ENCODE data around the gene EPOP. TPM values are rescaled to one million over a fixed set of nuclear protein-coding genes. Genes with fewer than 3 reads are reported as not detected.

Gene EPOP
- total and polyA plus RNA-seq, 2 of the 13 experiments (the other 11 are each of a cell fraction or from before 2014, with no cell fraction given) = 14.7 to 37.8 TPM

DNA sequence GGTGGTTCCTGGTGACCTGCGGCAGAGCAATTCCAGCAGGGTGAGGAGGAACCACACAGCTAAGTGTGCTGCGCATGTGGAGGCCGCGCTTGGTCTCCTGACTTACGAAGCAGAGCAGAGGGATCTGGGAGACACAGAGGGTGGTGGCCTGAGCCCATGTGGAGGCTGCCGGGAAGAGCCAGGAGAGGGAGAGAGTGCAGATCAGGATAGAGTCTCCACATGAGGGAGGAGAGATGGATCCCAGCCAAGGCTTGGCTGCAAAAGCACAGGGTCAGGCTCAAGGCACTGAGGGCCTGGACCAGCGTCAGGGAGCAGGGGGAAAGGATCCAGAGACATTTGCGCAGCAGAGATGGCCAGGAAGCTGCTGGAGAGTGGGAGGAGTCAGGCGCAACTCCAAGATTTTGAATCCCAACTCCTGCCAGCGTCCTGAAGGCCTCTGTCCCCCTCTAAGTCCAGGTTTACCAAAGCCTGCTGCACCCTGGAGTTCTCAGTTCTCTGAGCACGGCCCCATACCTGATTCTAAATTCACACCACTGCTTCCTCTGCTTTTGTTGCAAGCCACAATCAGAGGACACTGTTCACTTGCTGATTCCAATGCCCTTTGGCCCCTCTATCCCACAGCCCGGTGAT, 19.1 kb upstream of the EPOP start (continued):
- TF ChIP-seq, protein P1, sequence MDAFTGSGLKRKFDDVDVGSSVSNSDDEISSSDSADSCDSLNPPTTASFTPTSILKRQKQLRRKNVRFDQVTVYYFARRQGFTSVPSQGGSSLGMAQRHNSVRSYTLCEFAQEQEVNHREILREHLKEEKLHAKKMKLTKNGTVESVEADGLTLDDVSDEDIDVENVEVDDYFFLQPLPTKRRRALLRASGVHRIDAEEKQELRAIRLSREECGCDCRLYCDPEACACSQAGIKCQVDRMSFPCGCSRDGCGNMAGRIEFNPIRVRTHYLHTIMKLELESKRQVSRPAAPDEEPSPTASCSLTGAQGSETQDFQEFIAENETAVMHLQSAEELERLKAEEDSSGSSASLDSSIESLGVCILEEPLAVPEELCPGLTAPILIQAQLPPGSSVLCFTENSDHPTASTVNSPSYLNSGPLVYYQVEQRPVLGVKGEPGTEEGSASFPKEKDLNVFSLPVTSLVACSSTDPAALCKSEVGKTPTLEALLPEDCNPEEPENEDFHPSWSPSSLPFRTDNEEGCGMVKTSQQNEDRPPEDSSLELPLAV (CRISPR knock-in tag; conservative IDR thresholded peaks at IDR 0.05; ENCODE audit: low read depth) = no peak
- TF ChIP-seq, protein P2, sequence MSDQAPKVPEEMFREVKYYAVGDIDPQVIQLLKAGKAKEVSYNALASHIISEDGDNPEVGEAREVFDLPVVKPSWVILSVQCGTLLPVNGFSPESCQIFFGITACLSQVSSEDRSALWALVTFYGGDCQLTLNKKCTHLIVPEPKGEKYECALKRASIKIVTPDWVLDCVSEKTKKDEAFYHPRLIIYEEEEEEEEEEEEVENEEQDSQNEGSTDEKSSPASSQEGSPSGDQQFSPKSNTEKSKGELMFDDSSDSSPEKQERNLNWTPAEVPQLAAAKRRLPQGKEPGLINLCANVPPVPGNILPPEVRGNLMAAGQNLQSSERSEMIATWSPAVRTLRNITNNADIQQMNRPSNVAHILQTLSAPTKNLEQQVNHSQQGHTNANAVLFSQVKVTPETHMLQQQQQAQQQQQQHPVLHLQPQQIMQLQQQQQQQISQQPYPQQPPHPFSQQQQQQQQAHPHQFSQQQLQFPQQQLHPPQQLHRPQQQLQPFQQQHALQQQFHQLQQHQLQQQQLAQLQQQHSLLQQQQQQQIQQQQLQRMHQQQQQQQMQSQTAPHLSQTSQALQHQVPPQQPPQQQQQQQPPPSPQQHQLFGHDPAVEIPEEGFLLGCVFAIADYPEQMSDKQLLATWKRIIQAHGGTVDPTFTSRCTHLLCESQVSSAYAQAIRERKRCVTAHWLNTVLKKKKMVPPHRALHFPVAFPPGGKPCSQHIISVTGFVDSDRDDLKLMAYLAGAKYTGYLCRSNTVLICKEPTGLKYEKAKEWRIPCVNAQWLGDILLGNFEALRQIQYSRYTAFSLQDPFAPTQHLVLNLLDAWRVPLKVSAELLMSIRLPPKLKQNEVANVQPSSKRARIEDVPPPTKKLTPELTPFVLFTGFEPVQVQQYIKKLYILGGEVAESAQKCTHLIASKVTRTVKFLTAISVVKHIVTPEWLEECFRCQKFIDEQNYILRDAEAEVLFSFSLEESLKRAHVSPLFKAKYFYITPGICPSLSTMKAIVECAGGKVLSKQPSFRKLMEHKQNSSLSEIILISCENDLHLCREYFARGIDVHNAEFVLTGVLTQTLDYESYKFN (CRISPR knock-in tag; conservative IDR thresholded peaks at IDR 0.05) = 0 out of 2 replicates have a peak, but pooled peaks have one; percentile 36
- no peak for TF ChIP-seq MATR3 (CRISPR knock-in tag; IDR thresholded peaks at IDR 0.05)
- TF ChIP-seq ZZZ3 (CRISPR knock-in tag; IDR thresholded peaks at IDR 0.05; ENCODE audit: borderline replicate concordance) = no peak
- no peak for TF ChIP-seq CENPBD1 (CRISPR knock-in tag; IDR thresholded peaks at IDR 0.05; ENCODE audit: borderline replicate concordance, low read depth)
- TF ChIP-seq ZNF354B (CRISPR knock-in tag; IDR thresholded peaks at IDR 0.05) = no peak
- no peak for TF ChIP-seq PHF21A (CRISPR knock-in tag; IDR thresholded peaks at IDR 0.05)
- no peak for TF ChIP-seq ZNF746 (CRISPR knock-in tag; IDR thresholded peaks at IDR 0.05)
- TF ChIP-seq, protein P3, sequence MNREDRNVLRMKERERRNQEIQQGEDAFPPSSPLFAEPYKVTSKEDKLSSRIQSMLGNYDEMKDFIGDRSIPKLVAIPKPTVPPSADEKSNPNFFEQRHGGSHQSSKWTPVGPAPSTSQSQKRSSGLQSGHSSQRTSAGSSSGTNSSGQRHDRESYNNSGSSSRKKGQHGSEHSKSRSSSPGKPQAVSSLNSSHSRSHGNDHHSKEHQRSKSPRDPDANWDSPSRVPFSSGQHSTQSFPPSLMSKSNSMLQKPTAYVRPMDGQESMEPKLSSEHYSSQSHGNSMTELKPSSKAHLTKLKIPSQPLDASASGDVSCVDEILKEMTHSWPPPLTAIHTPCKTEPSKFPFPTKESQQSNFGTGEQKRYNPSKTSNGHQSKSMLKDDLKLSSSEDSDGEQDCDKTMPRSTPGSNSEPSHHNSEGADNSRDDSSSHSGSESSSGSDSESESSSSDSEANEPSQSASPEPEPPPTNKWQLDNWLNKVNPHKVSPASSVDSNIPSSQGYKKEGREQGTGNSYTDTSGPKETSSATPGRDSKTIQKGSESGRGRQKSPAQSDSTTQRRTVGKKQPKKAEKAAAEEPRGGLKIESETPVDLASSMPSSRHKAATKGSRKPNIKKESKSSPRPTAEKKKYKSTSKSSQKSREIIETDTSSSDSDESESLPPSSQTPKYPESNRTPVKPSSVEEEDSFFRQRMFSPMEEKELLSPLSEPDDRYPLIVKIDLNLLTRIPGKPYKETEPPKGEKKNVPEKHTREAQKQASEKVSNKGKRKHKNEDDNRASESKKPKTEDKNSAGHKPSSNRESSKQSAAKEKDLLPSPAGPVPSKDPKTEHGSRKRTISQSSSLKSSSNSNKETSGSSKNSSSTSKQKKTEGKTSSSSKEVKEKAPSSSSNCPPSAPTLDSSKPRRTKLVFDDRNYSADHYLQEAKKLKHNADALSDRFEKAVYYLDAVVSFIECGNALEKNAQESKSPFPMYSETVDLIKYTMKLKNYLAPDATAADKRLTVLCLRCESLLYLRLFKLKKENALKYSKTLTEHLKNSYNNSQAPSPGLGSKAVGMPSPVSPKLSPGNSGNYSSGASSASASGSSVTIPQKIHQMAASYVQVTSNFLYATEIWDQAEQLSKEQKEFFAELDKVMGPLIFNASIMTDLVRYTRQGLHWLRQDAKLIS (CRISPR knock-in tag; IDR thresholded peaks at IDR 0.05) = no peak
- TF ChIP-seq ZNF34 (CRISPR knock-in tag; IDR thresholded peaks at IDR 0.05; ENCODE audit: borderline replicate concordance) = no peak
- TF ChIP-seq CCDC6 (CRISPR knock-in tag; IDR thresholded peaks at IDR 0.05) = no peak
- TF ChIP-seq ZUFSP (CRISPR knock-in tag; IDR thresholded peaks at IDR 0.05; ENCODE audit: borderline replicate concordance) = no peak
- TF ChIP-seq, protein P4, sequence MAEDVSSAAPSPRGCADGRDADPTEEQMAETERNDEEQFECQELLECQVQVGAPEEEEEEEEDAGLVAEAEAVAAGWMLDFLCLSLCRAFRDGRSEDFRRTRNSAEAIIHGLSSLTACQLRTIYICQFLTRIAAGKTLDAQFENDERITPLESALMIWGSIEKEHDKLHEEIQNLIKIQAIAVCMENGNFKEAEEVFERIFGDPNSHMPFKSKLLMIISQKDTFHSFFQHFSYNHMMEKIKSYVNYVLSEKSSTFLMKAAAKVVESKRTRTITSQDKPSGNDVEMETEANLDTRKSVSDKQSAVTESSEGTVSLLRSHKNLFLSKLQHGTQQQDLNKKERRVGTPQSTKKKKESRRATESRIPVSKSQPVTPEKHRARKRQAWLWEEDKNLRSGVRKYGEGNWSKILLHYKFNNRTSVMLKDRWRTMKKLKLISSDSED (CRISPR knock-in tag; IDR thresholded peaks at IDR 0.05) = no peak
